Ecto neural progenitor cell (in vitro differentiated cells): ENCODE data around the gene SAP30.

Experiments used
- DNase-seq: peaks from one replicate; pipeline ENCODE4 v3.0.0-alpha.2; 2018; ENCODE audit warnings: low spot score

Gene SAP30

GRCh38 chr4:173367946-173368345, 2.8 kb upstream of the SAP30 start:
- DNase-seq, result no peak

- peak; percentile 68 for DNase-seq
These were observed 651 bp upstream of the SAP30 start for GRCh38 chr4:173370130-173370476.

- peak; percentile 79 for DNase-seq
These were observed 788 bp downstream of the SAP30 start for GRCh38 chr4:173371292-173372192.

GRCh38 chr4:173374588-173374987, 3.8 kb downstream of the SAP30 start:
- DNase-seq, result no peak

- no peak for DNase-seq
These were observed 9.2 kb downstream of the SAP30 start for GRCh38 chr4:173379929-173380328.

GRCh38 chr4:173380987-173381386, 10.2 kb downstream of the SAP30 start:
- no peak for DNase-seq

GRCh38 chr4:173381610-173382009, 10.9 kb downstream of the SAP30 start:
- DNase-seq, result no peak

GRCh38 chr4:173382349-173382748, 11.6 kb downstream of the SAP30 start:
- DNase-seq, result no peak

GRCh38 chr4:173386751-173387150, 16.0 kb downstream of the SAP30 start:
- DNase-seq, result no peak

- DNase-seq, result no peak
These were observed 20.9 kb downstream of the SAP30 start for GRCh38 chr4:173391701-173392100.

GRCh38 chr4:173397604-173398003, 26.9 kb downstream of the SAP30 start:
- no peak for DNase-seq

GRCh38 chr4:173398220-173398619, 27.5 kb downstream of the SAP30 start:
- no peak for DNase-seq

GRCh38 chr4:173398779-173399415, 28.1 kb downstream of the SAP30 start, which contains the start of gene SCRG1:
Gene SCRG1 (minus strand): TSS chr4:173399116. CDS start chr4:173391414, 7,702 bp downstream.
- peak; percentile 60 for DNase-seq

- DNase-seq, result no peak
These were observed 30.3 kb downstream of the SAP30 start for GRCh38 chr4:173401063-173401462.

- no peak for DNase-seq
These were observed 32.3 kb downstream of the SAP30 start for GRCh38 chr4:173403051-173403450.

- DNase-seq, result no peak
These were observed 33.6 kb downstream of the SAP30 start for GRCh38 chr4:173404296-173404865.

GRCh38 chr4:173405840-173406606, 35.3 kb downstream of the SAP30 start:
- no peak for DNase-seq

- no peak for DNase-seq
These were observed 39.3 kb downstream of the SAP30 start for GRCh38 chr4:173410079-173410478.

- no peak for DNase-seq
These were observed 40.4 kb downstream of the SAP30 start for GRCh38 chr4:173411106-173411693.

GRCh38 chr4:173413036-173413435, 42.3 kb downstream of the SAP30 start:
- no peak for DNase-seq

GRCh38 chr4:173414456-173414855, 43.7 kb downstream of the SAP30 start:
- no peak for DNase-seq

- DNase-seq, result no peak
These were observed 44.3 kb downstream of the SAP30 start for GRCh38 chr4:173415092-173415491.
